GM18526 (cell line): ENCODE measurements around the gene ZNF500.

Source experiments
- POLR2A ChIP-seq: IDR thresholded peaks from 3 replicates; pipeline ENCODE4 v1.6.1; 2011; ENCODE audit not compliant: insufficient read length; ENCODE audit errors: extremely low read depth

The ZNF500 gene

DNA sequence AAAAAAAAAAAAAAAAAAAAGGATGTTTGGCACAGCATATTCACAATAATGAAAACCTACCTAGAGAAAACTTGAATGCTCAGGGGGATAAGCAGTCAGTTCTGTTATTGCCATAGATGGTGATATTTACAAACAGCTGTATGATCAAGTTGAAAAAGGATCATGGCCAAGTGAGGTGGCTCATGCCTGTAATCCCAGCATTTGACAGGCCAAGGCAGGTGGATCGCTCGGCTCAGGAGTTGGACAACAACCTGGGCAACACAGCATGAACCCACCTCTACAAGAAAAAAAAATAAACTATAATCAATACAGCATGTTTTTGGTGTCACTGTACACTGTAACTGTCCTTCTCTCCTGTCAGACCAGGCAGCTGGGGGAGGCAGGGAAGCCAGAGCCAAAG lies 52.0 kb downstream of the ZNF500 start:
- TF ChIP-seq POLR2A: no peak

DNA sequence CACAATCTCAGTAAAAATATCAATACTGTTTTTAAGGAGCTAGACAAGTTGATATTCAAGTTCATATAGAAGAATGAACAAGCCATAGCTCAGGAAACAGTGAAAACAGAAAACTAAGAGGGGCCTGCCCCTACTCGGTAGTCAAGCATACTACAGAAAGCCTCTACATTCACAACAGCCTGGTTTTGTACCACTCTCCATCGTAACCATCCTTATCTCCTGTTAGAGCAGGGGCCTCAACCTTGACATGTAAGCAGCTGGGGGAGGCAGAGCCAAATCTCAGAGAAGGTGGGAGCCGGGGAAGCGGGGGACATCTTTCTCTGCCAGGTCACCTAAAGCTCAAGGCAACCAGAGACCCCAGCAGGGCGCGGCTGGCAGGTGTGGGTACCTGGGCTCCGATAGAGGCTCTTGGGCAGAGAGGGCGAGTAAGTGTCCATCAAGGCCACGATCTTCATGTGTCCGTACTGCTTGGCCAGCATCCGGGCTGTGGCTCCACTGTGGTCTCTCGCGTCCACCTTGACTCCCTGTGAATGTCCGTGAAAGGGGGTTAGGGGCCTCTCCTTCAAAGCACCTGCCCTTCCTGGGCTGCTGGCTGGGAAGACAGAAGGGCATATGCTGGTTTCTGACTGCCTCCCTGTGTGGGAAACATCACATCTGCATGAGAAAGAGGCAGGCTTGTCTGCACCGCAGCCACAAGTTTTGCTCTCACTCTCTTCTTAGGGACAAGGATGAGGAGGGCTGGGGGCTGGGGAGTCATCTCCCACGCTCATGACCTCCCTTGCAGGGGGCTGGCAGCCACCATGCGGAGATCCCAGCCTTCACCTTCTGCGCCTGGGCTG lies 53.1 kb downstream of the ZNF500 start:
- TF ChIP-seq POLR2A: no peak

DNA sequence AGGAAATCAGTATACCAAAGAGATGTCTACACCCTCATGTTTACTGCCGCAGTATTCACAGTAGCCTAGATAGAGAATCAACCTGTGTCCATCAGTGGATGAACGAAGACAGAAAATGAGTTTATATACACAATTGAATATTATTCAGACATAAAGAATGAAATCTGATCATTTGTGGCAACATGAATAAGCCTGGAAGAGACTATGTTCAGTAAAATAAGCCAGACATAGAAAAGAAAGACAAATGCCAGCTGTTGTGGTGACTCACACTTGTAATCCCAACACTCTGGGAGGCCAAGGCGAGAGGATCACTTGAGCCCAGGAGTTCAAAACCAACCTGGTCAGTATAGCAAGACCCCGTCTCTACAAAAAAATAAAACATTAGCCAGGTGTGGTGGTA lies 57.5 kb downstream of the ZNF500 start:
- TF ChIP-seq POLR2A: no peak

DNA sequence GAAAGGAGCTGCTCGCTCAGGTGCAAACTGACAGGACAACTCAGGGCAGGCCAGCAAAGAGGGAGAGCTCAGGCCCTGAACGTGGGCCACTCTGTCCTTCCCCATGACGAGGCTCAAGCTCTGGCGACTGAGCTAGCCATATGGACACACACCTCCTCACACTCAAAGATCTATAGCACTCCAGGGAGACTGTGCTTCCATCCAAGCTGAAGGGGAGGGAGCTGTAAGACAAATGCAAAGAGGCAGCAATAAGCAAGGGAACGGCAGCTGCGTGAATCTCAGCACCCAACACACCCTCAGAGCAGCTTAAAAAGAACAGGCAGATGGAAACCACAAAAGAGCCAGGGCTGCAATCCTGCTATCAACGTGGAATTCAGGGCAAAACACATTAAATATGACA lies 60.1 kb downstream of the ZNF500 start:
- no peak for TF ChIP-seq POLR2A

DNA sequence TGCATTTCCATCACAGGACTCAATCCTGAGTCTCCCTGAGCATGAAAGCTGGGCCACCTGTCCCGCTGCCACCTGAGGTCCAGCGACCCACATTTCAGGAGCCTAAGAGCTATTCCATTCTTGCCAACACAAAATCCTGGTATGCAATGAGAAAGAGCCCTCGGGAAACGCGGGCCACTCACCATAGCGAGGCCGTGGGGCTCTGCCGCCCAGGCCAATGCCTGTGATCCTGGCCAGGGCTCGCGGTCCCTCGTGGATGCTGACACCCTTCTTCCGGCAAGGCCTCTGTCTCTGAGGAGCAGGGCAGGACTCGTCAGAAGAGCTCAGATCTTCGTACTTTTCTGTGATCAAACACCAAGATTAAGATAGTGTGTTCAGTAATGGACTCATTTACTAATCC lies 62.0 kb downstream of the ZNF500 start:
- no peak for TF ChIP-seq POLR2A

DNA sequence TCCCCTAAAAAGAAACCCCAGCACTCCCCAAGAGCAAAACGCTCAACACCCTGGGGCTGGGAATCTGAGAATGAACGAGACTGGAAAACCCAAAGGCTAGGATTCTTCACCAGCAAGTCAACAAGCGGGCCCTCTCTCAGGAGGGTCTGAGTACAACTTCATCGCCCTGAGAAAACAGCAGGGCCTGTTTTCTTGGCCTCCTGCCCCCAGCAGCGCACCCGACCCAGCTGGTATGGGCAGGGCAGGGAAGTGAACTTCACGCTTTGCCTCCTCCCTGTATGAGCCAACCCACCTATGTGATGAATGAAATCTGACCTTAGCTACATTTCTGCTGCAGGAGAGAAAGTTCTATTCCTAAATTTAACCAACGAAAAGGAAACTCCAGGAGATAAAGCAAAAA lies 62.5 kb downstream of the ZNF500 start:
- TF ChIP-seq POLR2A: no peak

DNA sequence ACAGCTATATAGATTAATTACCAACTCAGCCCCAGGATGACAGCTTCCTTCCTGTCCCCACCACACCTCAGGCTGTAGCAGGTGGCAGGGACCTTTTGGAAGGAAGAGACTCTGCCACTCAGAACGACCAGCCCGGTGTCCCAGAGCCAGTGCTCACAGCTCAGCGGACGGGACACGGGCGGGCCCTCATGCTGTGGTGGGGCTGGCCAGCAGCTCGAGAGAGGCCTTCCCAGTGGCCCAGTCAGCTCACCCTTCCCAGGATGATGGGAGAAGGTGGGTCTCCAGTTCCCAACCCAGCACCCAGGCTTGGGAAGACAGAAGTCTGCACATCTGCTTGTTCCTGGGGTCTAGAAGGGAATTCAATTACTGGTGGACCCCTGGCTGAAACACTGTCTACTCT lies 63.1 kb downstream of the ZNF500 start:
- no peak for TF ChIP-seq POLR2A

DNA sequence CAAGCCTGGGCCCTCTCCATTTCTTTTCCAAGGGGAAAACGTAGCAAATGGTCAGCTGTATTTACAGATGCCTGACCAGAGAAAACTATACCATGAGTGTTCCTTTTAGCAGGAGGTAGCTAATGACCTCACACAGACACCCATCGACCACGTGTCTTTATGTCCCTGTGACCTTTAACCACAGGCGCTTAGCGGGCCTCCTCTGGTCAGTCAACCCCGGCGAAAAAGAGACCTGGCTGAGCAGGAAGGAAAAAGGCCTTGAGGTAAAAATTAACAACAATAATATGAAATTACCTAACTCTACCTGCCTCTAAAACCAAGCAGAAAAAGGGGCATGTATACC lies 64.5 kb downstream of the ZNF500 start:
- no peak for TF ChIP-seq POLR2A

DNA sequence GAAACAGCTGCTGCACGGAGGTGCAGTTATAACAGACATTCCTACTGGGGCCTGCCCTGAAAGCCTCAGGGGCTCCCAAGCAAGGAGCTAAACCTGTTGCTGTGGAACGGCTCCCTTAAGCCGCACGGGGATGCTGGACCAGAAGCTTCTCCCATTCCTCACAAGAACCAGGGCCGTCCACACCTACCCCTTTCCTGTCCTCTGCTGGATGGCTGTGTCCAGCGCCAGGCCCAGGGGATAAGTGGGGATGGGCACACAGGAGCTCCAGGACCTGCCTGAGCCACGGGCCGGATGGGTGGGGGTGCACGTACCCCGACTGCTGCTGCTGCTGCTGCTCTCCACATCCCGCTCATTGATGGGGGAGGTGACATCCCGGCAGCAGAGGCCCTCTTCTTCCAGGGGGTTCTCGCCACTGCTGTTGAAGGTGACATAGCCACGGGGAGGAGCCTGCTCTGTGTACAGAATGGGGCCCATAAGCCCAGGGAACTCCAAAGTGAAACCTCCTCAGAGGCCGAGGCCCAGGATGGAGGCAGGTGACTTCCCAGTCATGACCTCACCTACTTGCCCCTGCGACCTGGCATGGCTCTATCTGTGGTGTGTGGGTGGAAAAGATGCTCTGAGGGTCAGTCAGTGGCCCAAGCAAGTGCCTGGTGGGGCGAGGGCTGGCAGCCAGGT lies 65.0 kb downstream of the ZNF500 start:
- no peak for TF ChIP-seq POLR2A

DNA sequence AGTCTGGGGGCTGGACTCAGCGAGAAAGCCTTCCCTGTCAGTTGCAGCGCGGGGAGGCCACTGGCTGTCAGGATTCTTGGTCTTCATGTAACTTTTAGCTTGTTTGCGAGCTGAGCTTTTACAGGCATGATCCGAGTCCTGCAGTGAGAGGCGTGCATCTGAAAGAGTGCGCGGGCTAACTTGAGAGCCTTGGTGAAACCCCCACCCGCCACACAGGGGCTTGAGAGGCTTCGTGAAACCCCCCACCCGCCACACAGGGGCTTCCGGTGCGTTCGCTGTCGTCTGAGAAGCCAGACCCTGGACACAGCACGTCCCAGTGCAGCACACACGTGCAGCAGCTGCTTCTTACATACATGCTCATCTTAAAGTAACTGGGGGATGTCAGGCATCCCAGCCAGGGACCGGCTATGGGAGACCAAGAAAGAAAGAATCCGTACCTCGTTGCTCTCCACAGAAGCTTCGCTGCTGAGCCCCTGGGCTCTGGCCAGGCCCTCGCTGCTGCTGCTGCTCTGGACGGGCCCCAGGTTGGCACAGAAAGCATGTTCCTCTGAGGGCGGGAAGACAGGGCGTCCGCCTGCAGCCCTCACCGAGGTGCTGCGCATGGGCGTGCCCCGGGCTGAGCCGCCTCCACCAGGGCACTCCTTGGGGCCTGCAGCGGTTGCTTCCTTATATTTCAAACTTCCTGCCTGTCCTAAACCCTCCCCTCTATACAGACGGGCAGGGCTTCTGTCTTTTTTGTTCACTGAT lies 65.8 kb downstream of the ZNF500 start:
- no peak for TF ChIP-seq POLR2A

DNA sequence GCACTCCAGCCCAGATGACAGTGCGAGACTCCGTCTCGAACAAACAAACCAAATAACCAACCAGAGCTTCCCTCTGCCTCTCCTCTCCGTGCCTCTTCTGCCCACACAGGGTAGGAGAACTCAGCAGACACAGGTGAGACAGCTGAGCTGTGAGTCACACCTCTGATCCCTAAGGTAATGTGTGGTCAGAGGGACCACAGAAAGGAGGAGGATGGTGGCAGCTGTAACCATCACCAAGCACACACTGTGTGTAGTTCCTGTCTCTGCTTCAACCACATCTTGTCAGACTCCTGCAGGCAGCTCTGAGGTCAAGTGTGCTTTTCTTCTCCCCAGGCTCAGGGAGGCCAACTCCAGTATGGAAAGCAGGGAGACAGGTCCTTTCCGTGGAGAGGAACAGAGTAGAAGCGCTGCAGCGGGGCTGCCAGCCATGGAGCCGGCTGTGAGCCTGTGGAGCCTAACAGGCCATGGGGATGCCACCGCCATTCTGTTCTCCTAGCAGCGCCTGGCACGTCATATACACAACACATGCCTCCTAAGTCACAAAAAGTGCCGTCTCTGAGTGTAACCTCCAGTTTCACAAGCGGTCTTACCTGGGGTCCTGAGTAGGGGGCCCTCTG lies 66.5 kb downstream of the ZNF500 start:
- no peak for TF ChIP-seq POLR2A

DNA sequence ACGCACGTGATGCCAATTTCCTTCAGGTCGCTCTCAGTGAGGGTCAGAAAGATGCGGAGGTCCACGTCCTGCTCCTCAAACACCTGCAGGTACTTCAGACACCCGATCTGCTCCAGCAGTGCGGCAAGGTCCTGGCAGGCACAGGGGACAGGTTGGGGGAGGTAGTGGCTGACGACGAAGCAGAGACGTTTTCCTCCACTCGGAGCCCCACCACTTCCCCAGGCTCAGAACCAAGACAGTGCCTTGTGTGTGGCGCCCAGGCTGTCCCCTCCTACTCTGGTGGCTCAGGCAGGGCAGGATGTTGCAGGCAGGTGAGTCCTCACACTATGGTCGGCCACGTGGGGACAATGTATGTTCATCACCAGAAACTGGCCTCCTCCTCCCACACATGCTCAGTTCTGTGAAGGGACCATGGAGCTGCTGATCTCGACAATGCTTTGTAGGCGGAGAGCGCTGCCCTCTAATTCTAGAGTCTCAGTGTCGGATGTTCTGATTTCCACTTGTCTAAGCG lies 67.9 kb downstream of the ZNF500 start:
- no peak for TF ChIP-seq POLR2A

DNA sequence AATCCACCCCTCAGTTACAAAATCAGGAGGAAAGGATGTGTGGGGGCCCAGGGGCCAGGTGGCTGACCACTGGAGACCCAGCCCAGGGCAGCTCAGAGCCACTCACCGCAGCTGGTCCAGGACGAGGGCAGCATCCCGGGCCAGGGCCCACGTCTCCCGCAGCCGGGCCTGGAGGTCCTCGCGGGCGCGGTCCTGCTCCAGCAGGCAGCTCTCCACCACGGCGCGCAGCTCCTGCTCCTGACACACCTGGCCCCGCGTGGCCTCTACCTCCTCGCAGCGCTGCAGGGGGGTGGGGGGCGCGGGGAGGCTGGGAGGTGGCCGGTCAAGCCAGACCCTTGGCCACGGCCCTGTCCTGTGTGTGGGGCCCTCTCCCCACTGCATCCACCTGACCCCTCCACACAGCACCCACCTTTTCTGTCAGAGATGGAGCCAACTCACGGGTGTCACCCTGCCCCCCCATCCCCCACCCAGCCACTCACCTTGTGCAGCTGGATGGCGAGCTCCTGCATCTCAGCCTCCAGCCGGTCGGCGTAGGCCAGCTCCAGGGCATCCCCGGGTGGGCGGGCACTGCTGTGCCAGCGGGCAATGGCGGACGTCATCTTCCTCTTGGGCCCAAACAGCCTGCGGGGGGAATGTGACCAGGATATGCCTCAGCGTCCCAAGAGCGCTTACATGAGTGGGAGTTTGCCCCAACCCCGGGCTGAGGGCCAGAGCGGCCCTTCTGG lies 68.5 kb downstream of the ZNF500 start:
- TF ChIP-seq POLR2A: no peak
